HG03097 (cell line): ENCODE measurements around the gene LRRC4B.
"Not testable (repeated sequence)": the region's sequence is repeated elsewhere in the genome, so short reads cannot be mapped to it uniquely, and the experiment has no call there.

Source experiments
- ATAC-seq: cut with Tn5 transposase; IDR thresholded peaks from one replicate; pipeline ENCODE4 v1.9.1; 2021; ENCODE audit not compliant: unreplicated experiment, low FRiP score

LRRC4B gene

DNA sequence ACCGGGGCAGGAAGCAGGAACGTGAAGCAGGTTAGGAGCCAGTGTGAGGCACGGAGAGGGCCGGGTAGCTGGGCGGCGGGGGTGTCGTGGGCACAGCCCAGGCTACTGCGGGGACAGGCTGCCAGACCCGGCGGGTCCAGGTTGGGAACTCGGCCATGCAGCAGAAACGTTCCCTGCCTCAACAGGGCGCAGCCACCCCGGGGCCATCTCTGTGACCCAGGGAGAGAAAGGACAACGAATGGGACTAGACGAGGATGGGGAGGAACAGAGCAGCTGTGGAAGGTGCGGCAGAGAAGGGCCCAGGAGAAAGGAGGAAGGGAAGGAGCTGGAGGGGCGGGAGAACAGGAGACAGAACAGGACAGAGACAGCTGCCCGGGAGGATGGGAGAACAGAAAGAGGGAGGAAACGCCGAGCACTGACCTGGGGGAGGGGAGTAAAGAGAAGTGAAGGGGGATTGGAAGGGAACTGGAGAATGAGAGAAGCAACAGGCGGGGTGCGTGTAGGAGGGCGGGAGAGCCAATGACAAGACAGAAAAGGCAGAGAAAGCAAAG, 78.7 kb downstream of the LRRC4B start:
- no peak for ATAC-seq

DNA sequence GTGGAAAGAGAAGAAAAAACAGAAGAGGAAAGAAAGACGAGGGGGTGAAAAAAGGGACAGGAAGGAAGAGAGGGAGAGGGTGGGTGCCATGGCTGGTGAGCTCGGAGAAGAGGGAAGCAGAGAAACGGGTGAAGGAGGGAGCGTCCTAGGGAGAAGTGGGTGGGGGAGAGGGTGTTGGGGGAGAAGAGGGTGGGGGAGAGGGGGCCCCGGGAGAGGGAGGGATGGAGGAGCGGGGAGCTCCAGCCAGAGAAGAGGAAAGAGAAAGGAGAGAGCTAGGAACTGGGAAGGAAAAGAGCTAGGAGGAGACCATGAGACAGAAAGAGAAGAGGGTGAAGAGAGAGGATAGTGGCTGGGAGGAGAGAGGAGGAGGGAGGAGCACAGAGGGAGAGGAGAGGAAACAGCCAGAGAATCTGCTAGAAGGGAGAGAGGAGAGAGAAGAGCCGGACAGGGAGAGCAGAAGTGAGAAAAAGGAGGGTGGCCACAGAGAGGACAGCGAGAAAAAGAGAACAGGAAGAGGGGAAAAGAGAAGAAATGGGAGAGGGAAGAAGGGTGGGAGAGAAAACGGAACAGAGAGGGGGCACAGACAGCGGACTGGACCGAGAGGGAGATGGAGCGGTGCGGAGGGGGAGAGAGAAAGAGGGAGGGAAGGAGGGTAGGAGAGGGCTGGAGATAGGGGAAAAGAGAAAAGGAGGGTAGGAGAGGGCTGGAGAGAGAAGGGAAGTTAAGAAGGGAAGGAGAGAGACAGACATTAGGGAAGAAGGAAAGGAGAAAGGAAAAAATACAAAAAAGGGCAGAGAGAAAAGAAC, 79.6 kb downstream of the LRRC4B start:
- ATAC-seq: no peak

DNA sequence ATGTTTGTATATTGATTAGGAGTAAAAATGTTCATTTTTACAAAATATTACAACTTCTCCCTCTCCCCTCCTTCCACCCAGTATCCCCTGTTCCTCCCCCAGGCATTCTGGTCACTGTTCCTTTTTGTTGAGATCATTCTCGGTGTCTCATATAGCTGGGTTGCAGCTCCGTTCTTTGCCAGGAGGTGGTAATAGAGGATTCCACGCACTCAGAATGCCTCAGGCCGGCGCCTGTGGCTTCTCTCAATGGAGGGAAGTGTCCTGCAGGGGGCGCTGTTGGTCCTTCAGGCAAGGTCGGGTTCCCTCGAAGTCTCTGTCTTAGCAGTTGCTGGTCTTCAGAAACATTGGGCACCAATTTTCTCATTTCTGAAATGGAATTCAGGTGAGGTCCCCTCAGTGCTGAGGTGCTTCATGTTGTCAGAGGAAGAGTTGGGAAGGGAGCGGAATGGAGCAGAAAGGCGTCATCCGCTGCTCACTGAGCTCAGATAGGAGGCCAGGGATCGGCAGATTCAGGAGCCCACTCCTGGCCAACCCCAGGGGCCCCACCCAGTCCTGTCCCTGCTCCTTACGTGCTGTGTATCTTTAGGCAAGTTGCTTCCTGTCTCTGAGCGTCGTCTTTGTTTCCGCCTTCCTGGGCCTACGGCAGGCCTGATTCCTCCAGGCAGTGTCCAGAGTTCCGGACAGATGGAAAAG, 81.3 kb downstream of the LRRC4B start:
- no peak for ATAC-seq

DNA sequence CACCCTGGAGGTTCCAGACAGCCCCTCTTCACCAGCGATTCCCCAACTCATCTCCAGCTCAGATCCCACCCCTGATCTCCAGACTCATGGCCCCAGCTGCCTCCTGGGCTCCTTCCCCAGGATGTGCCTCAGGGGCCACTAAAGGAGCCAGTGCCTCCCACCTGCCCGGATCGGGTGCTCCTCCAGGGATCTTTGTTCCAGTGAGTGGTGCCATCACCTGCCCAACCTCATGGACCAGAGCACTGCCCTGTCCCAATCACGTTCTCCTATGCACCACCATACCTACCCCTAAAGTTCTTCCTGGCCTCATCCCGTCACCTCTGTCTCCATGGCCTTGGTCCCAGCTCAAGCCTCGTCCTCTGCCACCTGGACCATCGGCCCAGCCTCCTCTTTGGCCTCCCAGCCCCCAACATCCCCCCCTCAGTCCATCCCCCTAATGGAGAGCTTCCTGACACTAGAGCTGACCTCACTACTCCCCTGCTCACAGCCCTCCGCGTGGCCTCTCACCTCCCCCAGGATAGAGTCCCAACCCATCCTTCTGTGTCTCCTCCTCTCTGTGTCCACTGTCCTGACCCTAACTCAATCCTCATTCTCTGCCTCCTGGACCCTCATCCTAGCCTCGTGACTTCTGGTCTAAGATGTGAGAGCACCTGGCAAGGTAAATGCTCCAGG, 82.8 kb downstream of the LRRC4B start:
- no peak for ATAC-seq

DNA sequence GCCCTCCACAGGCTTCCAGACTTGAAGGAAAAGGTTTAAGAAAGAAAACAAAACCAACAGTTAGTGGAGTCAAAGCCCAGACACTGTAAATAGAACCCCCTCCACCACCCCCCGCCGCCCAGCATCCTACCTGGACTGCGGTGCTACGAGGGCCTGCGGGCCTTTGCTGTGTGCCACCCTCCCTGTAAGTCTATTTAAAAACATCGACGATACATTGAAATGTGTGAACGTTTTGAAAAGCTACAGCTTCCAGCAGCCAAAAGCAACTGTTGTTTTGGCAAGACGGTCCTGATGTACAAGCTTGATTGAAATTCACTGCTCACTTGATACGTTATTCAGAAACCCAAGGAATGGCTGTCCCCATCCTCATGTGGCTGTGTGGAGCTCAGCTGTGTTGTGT, 85.3 kb downstream of the LRRC4B start:
- no peak for ATAC-seq

DNA sequence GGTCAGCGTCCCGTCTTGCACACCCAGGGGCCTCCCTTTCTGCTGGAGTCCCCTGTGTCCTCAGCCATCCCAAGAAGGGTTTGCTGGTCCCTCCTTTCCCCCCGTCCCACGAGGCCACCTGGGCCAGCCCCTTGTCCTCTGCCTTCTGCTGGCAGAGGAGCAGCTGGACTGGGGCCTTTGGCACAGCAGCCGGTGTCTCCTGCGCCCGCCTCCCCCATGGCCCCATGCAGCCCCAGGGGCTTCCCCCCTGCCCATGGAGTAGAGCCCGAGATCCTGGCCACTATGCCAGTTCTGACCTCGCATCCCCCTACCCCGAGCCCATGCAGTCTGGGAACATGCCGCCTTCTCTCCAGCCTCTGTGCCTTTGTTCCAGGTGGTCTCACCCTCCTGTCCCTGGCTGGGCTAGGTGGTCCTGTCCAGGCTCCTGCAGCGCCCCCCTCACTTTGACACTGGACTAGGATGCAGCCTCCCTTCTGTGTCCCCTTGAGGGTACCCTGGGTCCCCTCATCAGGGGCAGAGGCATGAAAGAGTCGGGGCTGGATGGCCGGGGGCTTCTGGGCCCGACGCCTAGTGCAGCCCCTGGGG, 85.9 kb downstream of the LRRC4B start:
- ATAC-seq: no peak

DNA sequence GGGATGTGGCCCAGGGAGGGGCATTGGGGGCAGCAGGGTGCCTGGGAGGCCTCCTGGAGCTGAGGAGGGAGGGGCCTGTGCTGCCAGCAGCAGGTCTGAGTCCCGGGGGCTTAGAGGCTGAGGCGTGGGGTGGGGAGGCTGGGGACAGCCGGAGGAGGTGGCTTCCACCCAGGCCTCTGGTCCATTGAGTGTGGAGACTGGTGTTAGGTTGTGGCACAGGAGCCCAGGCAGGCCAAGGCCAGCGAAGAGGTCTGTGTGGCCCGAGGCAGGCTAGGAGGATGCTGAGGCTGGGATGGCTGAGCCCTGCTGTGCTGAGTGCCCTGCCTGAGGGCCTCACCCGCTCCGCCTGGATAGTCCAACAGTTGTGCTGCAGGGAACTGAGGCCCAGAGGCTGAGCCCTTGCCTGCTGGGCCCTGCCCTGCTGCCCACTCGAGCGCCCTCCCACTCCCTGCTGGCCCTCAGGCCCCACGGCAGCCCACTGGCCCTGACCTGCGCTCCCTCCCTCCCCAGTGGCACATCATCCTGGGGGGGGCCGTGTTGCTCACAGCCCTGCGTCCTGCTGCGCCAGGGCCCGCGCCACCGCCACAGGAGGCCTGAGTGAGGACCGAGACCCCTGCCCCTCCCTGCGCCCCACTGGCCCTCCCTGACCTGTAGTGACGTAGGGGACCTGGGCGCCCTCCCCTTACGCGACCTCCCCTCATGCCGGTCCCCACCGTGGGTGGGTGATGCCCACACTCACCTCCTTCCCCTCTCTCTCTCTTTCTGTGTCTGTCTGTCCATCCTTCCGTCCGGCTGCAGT, 86.7 kb downstream of the LRRC4B start:
- ATAC-seq: no peak

DNA sequence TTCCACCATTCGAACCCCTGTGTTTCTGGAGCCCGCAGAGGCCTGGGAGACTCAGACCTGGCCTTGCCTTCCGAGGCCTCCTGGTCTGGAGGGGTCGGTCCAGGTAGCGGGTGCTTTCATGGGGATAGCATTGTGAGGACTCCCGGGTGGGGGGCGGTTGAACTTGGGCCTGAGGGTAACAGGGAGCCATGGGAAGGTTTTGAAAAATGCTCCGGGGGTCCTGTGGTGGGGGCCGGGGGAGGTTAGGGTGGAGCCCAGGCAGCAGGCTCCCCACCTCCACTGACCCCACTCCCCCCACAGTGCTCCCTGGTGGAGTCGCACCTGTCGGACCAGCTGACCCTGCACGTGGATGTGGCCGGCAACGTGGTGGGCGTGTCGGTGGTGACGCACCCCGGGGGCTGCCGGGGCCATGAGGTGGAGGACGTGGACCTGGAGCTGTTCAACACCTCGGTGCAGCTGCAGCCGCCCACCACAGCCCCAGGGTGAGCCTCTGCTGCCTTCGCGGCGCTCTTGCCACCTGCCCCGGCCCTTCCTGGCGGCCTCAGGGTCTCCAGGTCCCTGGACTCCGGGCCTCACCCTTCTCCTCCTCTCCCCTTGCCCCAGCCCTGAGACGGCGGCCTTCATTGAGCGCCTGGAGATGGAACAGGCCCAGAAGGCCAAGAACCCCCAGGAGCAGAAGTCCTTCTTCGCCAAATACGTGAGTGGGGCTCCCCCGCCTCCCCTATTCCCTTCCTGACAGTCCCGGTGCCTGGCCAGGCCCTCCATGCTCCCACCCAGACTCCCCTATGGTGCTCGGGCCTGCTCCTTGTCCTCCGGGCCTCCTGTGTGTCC, 87.7 kb downstream of the LRRC4B start:
- no peak for ATAC-seq

DNA sequence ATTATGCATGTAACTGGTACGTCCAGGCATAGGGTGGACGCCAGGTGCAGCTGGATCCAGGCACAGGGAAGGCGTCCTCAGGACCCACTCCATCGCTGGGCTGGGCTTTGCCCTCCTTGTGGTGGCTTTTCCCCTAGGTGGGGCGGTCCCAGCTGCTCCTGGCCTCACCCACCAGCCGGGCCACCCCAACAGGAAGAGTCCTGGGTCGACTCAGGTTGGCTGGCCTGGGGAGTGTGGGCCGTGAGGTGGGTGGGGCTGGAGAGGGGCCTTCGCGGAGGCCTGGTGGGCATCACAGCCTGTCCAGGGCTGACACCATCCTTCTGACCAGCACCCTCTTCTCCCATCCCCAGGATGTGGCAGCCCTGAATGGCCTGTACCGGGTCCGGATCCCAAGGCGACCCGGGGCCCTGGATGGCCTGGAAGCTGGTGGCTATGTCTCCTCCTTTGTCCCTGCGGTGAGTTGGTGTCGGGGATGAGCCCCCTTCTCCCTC, 88.4 kb downstream of the LRRC4B start:
- no peak for ATAC-seq

DNA sequence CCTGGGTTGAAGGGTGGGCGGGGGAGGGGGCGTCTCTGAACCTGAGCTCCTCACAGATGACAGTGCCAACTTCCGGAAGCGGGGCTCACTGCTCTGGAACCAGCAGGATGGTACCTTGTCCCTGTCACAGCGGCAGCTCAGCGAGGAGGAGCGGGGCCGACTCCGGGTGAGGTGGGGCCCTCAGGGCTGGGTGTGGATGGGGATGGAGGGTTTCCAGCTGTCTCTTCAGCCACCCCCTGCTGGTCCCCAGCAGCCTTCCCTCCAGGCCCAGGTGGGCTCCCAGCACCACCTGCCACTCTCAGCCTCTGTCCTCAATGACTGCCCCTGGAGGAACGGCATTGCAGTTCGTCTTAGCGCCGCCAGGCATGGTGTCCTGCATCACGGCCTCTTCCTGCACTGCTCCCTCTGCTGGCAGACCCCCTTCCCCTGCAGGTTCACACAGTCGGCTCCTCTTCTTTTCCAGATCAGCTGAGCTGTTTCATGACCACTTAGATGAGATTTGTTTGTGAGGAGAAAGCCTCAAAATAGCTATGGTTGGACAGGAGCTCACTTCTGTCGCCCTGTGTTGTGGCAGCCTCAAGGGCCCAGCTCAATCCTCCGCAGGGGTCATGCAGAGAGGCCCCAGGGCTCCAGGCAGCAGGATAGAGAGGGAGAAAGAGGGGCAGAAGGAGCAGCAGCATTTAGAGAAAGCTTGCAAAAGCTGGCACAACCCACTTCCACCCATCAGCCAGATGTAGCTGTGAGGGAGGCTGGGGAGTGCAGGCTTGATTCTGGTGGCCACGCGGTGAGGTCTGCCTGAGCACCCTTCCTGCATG, 89.1 kb downstream of the LRRC4B start:
- no peak for ATAC-seq

DNA sequence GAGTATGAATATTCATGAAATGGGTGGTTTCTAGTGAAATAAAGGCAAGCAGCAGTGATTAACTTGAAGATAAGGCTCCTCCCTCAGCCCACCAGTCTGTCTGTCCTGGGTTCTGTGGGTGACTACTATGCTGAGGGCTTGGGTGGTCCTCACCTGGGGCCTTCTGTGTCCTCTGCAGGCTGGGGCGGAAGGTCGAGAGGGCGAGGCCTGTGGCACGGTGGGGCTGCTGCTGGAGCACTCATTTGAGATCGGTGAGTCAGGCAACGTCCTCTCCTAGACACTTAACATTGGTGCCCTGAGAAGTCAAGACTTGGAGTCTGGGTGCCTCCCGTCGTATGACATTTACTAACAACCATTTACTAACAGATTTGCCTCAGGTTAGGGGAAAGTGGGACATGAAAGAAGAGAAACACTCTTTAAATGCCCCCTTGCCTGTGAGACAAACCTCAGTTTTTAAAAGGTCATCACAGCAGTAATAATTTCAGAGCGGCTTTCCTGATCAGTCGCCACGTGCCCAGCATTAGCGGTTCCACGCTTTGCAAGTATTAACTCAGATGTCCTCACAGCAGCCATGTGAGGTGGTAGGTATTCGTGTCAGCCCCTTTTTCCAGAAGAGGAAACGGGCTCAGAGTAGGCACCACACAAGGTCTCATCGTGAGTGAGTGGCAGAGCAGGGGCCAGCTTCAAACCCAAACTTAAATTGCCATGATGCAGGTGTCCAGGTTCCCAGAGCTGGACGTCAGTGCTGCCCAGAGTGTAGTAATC, 90.3 kb downstream of the LRRC4B start:
- ATAC-seq: no peak

DNA sequence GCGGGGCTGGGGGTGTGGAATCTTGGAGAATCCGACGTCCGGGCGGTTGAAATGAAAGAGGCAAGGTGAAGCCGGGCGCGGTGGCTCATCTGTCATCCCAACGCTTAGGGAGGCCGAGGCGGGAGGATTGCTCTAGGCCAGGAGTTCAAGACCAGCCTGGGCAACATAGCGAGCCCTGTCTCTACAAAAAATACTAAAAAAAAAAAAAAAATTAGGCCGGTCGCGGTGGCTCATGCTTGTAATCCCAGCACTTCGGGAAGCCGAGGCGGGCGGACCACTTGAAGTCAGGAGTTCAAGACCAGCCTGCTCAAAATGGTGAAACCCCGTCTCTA, 91.4 kb downstream of the LRRC4B start:
- no peak for ATAC-seq

DNA sequence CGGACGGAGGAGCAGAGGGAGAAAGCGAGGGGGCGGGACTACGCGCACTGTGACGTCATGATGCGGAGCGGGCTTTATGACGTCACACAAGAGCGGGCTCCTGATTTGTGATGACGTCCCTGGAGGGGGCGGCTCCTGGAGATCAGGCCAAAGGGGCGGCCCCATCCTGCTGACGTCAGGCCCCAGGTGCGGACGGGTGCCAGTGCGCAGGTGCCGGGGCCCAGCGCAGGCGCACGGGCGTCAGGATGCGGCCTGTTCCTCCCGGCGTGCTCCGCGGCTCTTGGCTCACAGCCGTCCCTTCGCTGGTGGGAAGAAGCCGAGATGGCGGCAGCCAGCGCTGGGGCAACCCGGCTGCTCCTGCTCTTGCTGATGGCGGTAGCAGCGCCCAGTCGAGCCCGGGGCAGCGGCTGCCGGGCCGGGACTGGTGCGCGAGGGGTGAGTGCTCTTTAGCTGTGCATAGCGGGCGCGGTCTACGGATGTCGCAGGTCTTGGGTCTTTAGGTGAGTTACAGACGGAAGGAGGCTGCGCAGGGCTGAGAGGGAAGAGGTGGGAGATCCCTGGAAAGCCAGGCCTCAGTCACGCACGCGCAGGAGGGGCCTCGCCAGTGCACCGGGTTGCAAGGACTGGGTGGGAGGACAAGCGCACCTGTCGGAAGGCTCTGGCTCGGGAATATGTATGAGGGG, 91.9 kb downstream of the LRRC4B start, which contains the start of the genes EMC10 and GARIN5A:
TSS of gene EMC10 (plus strand) at position 284 of the 683 bp plus-strand sequence. CDS start at position 322, 38 bp downstream.
TSS of gene GARIN5A (minus strand) at position 625 of the 683 bp plus-strand sequence. CDS start at position 165, 460 bp downstream.
- ATAC-seq: peak; percentile 86

DNA sequence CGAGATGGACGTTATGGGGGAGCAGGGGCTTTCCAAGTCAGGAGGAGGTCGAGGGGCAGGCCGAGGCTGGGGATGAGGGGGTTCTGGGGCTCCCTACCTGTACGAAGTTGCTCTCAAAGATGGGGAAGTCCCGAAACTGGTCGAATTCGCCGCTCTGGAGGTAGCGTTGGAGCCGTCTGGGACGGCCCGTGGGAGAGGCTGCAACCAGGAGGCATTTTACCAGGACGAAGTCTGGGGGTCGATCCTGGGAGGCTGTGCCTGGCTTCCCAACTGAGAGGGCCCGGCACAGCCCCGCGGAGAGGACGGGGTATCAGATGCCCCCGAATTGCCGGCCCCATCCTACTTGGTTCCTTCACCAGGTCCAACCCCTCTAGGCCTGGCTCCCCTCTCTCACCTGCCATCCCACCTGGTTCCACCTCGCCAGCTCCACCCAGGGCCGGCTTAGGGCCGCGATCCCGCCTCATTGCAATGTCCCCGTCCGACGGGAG, 92.5 kb downstream of the LRRC4B start:
- no peak for ATAC-seq

DNA sequence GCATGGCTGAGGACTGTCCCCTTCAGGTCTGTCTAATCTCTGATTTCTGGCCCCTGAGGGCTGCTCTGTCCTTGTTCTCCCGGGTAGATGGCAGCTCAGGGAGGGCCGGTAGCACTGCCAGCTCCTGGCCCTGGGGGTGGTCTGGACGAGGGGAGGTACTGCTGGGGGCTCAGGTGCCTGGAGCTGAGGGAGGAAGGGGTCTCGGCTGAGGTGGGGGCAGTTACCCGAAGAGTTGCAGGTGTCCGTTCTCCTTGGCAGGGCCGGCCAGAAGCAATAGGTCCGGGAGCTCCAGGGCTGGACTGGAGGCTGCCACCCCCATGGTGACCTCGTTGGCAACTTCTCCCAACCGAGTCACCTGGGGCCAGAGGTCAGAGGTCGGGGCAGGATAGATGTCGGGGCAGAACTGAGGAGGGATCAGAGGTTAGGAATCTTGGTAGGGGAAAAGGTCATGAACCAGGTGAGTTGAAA, 93.1 kb downstream of the LRRC4B start:
- no peak for ATAC-seq

DNA sequence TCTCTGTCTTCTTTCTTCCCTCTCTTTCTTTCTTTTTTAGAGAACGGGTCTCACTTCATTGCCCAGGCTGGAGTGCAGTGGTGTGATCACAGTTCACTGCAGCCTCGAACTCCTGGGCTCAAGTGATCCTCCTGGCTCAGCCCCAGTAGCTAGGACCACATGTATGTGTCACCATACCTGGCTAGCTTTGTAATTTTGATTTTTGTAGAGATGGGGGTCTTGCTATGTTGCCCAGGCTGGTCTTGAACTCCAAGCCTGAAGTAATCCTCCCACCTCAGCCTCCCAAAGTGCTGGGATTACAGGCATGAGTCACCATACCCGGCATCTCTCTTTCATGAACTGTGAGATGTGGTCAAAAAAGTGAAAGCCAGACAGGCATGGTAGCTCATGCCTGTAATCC, 94.9 kb downstream of the LRRC4B start:
- ATAC-seq: not testable (repeated sequence)

DNA sequence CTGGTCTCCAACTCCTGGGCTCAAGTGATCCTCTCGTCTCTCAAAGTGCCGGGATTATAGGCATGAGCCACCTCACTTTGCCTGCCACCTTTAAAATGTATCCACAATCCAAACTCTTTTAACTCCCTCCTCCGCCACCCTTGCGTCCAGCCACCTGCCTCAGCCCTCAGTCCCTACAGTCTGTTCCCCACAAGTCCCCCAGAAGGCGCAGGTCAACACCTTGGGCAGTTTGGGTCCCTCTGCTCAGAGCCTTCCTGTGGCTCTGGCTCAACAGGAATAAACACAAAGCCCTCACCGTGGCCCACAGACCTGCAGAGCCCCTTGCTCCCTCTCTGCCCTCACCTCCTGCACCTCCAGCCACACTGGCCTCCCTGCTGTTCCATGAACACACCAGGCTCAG, 99.4 kb downstream of the LRRC4B start:
- no peak for ATAC-seq
